HepG2 (cell line): ENCODE data around the gene MPG.

Source experiments
- CTCF ChIP-seq: sonication (generic); formaldehyde crosslinking; IDR thresholded peaks from 2 replicates; pipeline ENCODE4 v1.5.0; 2020; ENCODE audit warnings: mild to moderate bottlenecking, missing genetic modification reagents, moderate library complexity
- FOXA1 ChIP-seq, 2 experiments: fragments of 450-650 bp in 1 of 2; sonication (generic) in 1 of 2; formaldehyde crosslinking in 1 of 2; IDR thresholded peaks; 2 replicates each; pipeline versions ENCODE4 v1.4.0 to v1.6.1; 2016 to 2020; ENCODE audit warnings: missing genetic modification reagents in 1 of 2
- GZF1 ChIP-seq: sonication (generic); formaldehyde crosslinking; IDR thresholded peaks from 2 replicates; pipeline ENCODE4 v1.5.1; 2020; ENCODE audit warnings: mild to moderate bottlenecking, missing genetic modification reagents
- HOXA7 ChIP-seq: sonication (generic); formaldehyde crosslinking; IDR thresholded peaks from 2 replicates; pipeline ENCODE4 v1.8.1; 2022; ENCODE audit warnings: mild to moderate bottlenecking, missing genetic modification reagents, moderate library complexity
- KLF13 ChIP-seq: sonication (generic); formaldehyde crosslinking; IDR thresholded peaks from 2 replicates; pipeline ENCODE4 v1.4.0; 2020; ENCODE audit warnings: mild to moderate bottlenecking, missing genetic modification reagents
- MAFF ChIP-seq: IDR thresholded peaks from 2 replicates; pipeline ENCODE4 v1.6.1; 2011; ENCODE audit warnings: low read depth, low read length, improper control_type of control experiment
- SRSF1 ChIP-seq: fragments of 200-400 bp; formaldehyde crosslinking; optimal IDR thresholded peaks from 2 replicates; pipeline ENCODE3; 2017; ENCODE audit warnings: mild to moderate bottlenecking, low read depth, low read length, moderate library complexity
- ZNF629 ChIP-seq: sonication (generic); formaldehyde crosslinking; conservative IDR thresholded peaks from 2 replicates; pipeline ENCODE4 v1.5.0; 2020; ENCODE audit warnings: missing genetic modification reagents

- no peak for TF ChIP-seq SRSF1
- TF ChIP-seq CTCF (CRISPR knock-in tag): no peak
- TF ChIP-seq MAFF: no peak
- no peak for TF ChIP-seq HOXA7 (CRISPR knock-in tag)
- TF ChIP-seq KLF13: no peak
- TF ChIP-seq ZNF629 (CRISPR knock-in tag): no peak
- TF ChIP-seq GZF1 (CRISPR knock-in tag): no peak
- TF ChIP-seq FOXA1 (IDR thresholded peaks at IDR 0.05): no peak
- no peak for TF ChIP-seq FOXA1 (CRISPR knock-in tag; IDR thresholded peaks at IDR 0.05)
These were observed 30.8 kb upstream of the MPG start for GRCh38 chr16:47234-47633.
